ENCODE measurements around the gene MRPL43.

DNA sequence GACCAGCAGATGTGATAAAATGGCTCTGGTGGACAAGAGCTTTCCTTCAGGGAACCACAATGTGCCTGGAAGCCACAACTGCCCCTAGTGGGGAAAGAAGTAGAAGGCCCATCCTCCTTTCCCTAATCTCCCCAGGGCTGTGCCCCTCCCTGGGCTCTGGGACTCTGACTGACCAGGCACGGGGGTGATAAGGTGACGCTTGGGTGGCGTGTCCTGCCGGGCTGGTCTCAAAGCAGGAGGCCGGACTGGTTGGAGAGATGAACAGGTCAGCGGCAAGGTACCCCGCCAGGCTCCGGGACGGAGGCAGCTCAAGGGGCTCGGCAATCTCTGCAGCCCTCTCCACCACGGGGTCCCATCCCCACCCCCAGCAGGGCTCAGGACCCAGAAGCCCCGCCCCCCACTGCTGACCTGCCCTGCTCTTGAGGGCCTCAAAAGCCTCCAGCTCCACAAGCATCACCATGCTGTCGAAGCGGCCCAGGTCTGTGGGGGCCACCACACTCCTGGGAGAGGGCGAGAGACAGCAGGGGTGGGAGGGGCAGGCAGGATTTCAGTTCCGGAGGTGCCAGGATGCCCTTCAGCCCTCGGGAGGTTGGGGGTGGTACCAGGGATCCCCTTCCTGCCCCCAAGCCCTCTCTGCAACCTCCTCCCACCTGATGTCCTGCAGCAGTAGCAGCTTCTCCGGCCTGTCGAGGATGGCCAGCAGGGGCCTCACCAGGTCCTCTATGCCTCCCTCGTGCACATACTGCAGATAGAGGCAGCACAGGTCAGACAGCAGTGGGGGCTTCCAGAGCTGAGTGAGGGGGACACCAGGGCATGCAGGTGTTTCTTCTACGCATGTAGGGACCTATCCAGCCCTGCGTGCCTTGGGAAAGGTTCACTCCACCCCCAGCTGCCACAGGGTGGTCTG lies 24.5 kb upstream of the MRPL43 start:
- TF ChIP-seq, protein P1, sequence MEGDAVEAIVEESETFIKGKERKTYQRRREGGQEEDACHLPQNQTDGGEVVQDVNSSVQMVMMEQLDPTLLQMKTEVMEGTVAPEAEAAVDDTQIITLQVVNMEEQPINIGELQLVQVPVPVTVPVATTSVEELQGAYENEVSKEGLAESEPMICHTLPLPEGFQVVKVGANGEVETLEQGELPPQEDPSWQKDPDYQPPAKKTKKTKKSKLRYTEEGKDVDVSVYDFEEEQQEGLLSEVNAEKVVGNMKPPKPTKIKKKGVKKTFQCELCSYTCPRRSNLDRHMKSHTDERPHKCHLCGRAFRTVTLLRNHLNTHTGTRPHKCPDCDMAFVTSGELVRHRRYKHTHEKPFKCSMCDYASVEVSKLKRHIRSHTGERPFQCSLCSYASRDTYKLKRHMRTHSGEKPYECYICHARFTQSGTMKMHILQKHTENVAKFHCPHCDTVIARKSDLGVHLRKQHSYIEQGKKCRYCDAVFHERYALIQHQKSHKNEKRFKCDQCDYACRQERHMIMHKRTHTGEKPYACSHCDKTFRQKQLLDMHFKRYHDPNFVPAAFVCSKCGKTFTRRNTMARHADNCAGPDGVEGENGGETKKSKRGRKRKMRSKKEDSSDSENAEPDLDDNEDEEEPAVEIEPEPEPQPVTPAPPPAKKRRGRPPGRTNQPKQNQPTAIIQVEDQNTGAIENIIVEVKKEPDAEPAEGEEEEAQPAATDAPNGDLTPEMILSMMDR (IDR thresholded peaks at IDR 0.05; ENCODE audit: poor library complexity): peak; percentile 32
- TF ChIP-seq EZH2phosphoT487 (IDR thresholded peaks at IDR 0.05; ENCODE audit: low read depth, severe bottlenecking, unreplicated experiment): no peak

Data from hepatocyte (in vitro differentiated cells).